B cell (primary cell): ENCODE results near the gene BCAN.

Experiments
- EZH2 ChIP-seq: IDR thresholded peaks from 2 replicates; pipeline ENCODE4 v1.6.1; 2012; ENCODE audit warnings: borderline replicate concordance, low read depth, mild to moderate bottlenecking, moderate library complexity, low read length; ENCODE audit not compliant: insufficient read depth, poor library complexity, severe bottlenecking
- TF ChIP-seq, protein P1 (sequence below): fragments of 200-600 bp; IDR thresholded peaks from one replicate; pipeline ENCODE4 v1.8.0; 2022; ENCODE audit warnings: antibody characterized with exemption, mild to moderate bottlenecking

DNA sequence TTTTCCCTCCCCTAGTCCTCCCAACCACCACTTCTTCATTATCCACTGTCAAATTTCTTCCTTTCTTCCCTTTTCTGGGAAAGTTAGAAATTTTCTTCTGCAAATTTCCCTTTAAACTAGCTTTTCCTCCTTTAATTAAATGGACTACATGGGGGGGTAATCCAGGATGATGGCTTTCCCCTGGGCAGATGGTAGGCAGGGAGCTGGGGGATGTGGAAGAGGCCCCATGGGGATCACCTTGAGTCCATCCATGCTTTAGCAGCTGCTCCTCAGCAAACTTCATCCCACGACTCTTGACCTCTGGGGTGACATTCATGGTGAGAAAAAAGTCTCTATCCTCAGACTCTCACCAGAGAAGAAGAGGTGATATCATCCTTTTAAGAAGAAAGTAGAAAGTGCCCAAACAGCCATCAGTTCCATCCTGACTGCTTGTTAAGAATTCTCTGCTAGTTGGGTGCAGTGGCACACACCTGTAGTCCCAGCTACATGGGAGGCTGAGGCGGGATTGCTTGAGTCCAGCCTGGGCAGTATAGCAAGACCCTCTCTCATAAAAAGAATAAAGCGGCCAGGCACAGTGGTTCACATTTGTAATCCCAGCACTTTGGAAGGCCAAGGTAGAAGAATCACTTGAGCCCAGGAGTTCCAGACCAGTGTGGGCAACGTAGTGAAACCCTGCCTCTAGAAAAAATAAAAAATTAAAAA is 43.0 kb upstream of the BCAN start:
- TF ChIP-seq, protein P1, sequence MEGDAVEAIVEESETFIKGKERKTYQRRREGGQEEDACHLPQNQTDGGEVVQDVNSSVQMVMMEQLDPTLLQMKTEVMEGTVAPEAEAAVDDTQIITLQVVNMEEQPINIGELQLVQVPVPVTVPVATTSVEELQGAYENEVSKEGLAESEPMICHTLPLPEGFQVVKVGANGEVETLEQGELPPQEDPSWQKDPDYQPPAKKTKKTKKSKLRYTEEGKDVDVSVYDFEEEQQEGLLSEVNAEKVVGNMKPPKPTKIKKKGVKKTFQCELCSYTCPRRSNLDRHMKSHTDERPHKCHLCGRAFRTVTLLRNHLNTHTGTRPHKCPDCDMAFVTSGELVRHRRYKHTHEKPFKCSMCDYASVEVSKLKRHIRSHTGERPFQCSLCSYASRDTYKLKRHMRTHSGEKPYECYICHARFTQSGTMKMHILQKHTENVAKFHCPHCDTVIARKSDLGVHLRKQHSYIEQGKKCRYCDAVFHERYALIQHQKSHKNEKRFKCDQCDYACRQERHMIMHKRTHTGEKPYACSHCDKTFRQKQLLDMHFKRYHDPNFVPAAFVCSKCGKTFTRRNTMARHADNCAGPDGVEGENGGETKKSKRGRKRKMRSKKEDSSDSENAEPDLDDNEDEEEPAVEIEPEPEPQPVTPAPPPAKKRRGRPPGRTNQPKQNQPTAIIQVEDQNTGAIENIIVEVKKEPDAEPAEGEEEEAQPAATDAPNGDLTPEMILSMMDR = no peak
- no peak for TF ChIP-seq EZH2
